OCI-LY7 (cell line): ENCODE measurements around the gene HSDL2. TPM values are rescaled to one million over a fixed set of nuclear protein-coding genes. Genes with fewer than 3 reads are reported as not detected.
"Not testable (repeated sequence)": the region's sequence is repeated elsewhere in the genome, so short reads cannot be mapped to it uniquely, and the experiment has no call there.

Source experiments
- BruUV-seq: library from RNA; stranded (reverse); fragments of 400-500 nt; replicated peaks from 2 replicates; lab custom pipeline; 2021; lab: Mats Ljungman, UMichigan
- CTCF ChIA-PET: fragments of 300-600 bp; sonication (Branson Sonifier 250); formaldehyde crosslinking; loops from one replicate; lab custom pipeline; 2022; ENCODE audit warnings: antibody characterized with exemption; ENCODE audit not compliant: unreplicated experiment; lab: Charles Lee
- POLR2A ChIA-PET: fragments of 300-600 bp; sonication (Branson Sonifier 250); formaldehyde crosslinking; loops from one replicate; lab custom pipeline; 2022; ENCODE audit warnings: antibody characterized with exemption; lab: Charles Lee
- DNase-seq: peaks from one replicate; pipeline ENCODE4 v3.0.0-alpha.2; 2015; ENCODE audit warnings: low spot score
- H2AFZ ChIP-seq: fragments of 200-600 bp; sonication (generic), shearing (Covaris generic); 2 replicates; pipeline ENCODE4 v1.6.1; 2014; ENCODE audit warnings: mild to moderate bottlenecking, antibody characterized with exemption, low read length, moderate library complexity
- H3K27ac ChIP-seq: fragments of 200-600 bp; sonication (generic); 2 replicates; pipeline ENCODE4 v1.5.1; 2014; ENCODE audit warnings: mixed run types, low read depth, mild to moderate bottlenecking, moderate library complexity, low read length, inconsistent platforms; ENCODE audit not compliant: poor library complexity, severe bottlenecking
- H3K36me3 ChIP-seq: fragments of 200-600 bp; sonication (generic); 2 replicates; pipeline ENCODE4 v1.6.1; 2014; ENCODE audit warnings: mild to moderate bottlenecking, antibody characterized with exemption, low read length, moderate library complexity, mixed read lengths; ENCODE audit not compliant: insufficient read depth
- H3K4me1 ChIP-seq: fragments of 200-600 bp; sonication (generic); 2 replicates; pipeline ENCODE4 v1.5.1; 2014; ENCODE audit warnings: mild to moderate bottlenecking, low read length; ENCODE audit not compliant: insufficient read depth, poor library complexity, severe bottlenecking
- H3K4me2 ChIP-seq: fragments of 200-600 bp; sonication (generic); 2 replicates; pipeline ENCODE4 v1.6.1; 2014; ENCODE audit warnings: mild to moderate bottlenecking, low read length
- H3K4me3 ChIP-seq: fragments of 200-600 bp; sonication (generic); 2 replicates; pipeline ENCODE4 v1.5.1; 2014; ENCODE audit warnings: mild to moderate bottlenecking, low read depth, low read length; ENCODE audit not compliant: poor library complexity, severe bottlenecking
- H3K79me2 ChIP-seq: fragments of 200-600 bp; sonication (generic); 2 replicates; pipeline ENCODE4 v1.6.1; 2016; ENCODE audit warnings: low read depth, mild to moderate bottlenecking, low read length, moderate library complexity, mixed read lengths; ENCODE audit not compliant: insufficient read depth
- H3K9me2 ChIP-seq: fragments of 200-600 bp; sonication (generic); 2 replicates; pipeline ENCODE4 v1.6.1; 2016; ENCODE audit warnings: mild to moderate bottlenecking, low read length, mixed read lengths; ENCODE audit not compliant: insufficient read depth
- H3K9me3 ChIP-seq: fragments of 200-600 bp; sonication (generic); 2 replicates; pipeline ENCODE4 v1.6.1; 2014; ENCODE audit warnings: mild to moderate bottlenecking, mixed run types, low read length, mixed read lengths
- H4K20me1 ChIP-seq: fragments of 200-600 bp; sonication (generic); 2 replicates; pipeline ENCODE4 v1.6.1; 2014; ENCODE audit warnings: mild to moderate bottlenecking, antibody characterized with exemption, low read length, moderate library complexity, mixed read lengths; ENCODE audit not compliant: insufficient read depth
- CTCF ChIP-seq: fragments of 200-600 bp; sonication (generic); conservative IDR thresholded peaks from 2 replicates; pipeline ENCODE4 v1.5.1; 2014; ENCODE audit warnings: mild to moderate bottlenecking, antibody characterized with exemption, low read length, moderate library complexity, mixed read lengths
- EZH2phosphoT487 ChIP-seq: fragments of 200-600 bp; sonication (generic); IDR thresholded peaks from 2 replicates; pipeline ENCODE4 v1.6.1; 2018; ENCODE audit warnings: low read depth, borderline replicate concordance, mild to moderate bottlenecking, mixed run types, antibody characterized with exemption, low read length, moderate library complexity, mixed read lengths
- intact Hi-C: fragments of 100-400 bp; cut with micrococcal nuclease; formaldehyde crosslinking; loops from one replicate; pipeline ENCODE4 v1.10.0; 2022; ENCODE audit not compliant: unreplicated experiment
- total RNA-seq, 2 experiments: library from RNA; depleted of rRNA in 1 of 2; stranded (reverse); fragments of >200 nt in 1 of 2; shearing (Covaris generic) in 1 of 2; gene quantifications; 2 replicates each; pipeline ENCODE4 v1.2.3, GENCODE V29; 2014 to 2022

HSDL2 gene
- total RNA-seq, 2 experiments from 2014 or later, result 12.7 to 16.6 TPM

- ChIA-PET CTCF (no interaction called here), POLR2A (interaction anchor here (0.6 to 1.0 kb wide), 2 partner anchors 14 to 1025 kb away, joined by 3 read pairs; no protein-coding TSS in a partner anchor)
- H3K4me1 ChIP-seq, result no peaks in the 10 kb centered on the region
- no TSS peak for BruUV-seq
- no peaks in the 10 kb centered on the region for H3K36me3 ChIP-seq
- no peaks in the 10 kb centered on the region for H3K9me2 ChIP-seq
- H3K9me3 ChIP-seq, result no peaks in the 10 kb centered on the region
- H3K27ac ChIP-seq, result no peak overlapping the region
- H3K4me2 ChIP-seq, result no peak overlapping the region
- no peak overlapping the region for H3K4me3 ChIP-seq
- H3K79me2 ChIP-seq, result peaks cover 19% of the 10 kb centered on the region; the same call in 1 of the 2 replicates
- intact Hi-C loops, result no loop called here
- DNase-seq, result no peak
- H4K20me1 ChIP-seq, result peaks cover 19% of the 10 kb centered on the region
- TF ChIP-seq EZH2phosphoT487 (no peak), CTCF (no peak)
- no peak overlapping the region for H2AFZ ChIP-seq
Measured at GRCh38 chr9:112507001-112507680, 127.2 kb downstream of the HSDL2 start.

GRCh38 chr9:112508377-112508776, 128.5 kb downstream of the HSDL2 start:
- no peak for TF ChIP-seq EZH2phosphoT487
- no peak for TF ChIP-seq CTCF
- CTCF ChIA-PET, result no interaction called here
- Histone ChIP-seq H3K4me1 (no peaks in the 10 kb centered on the region), H4K20me1 (peaks cover 19% of the 10 kb centered on the region), H2AFZ (no peak overlapping the region), H3K79me2 (peaks cover 19% of the 10 kb centered on the region; the same call in 1 of the 2 replicates), H3K36me3 (no peaks in the 10 kb centered on the region), H3K4me3 (no peak overlapping the region), H3K9me3 (no peaks in the 10 kb centered on the region), H3K9me2 (no peaks in the 10 kb centered on the region), H3K27ac (no peak overlapping the region), H3K4me2 (no peak overlapping the region)
- intact Hi-C loops, result no loop called here
- BruUV-seq, result no TSS peak
- DNase-seq, result no peak
- POLR2A ChIA-PET, result interaction anchor here (0.7 to 0.8 kb wide), 3 partner anchors 11 to 101 kb away, joined by 3 to 5 read pairs (median 3); no protein-coding TSS in a partner anchor

- H3K27ac ChIP-seq, H3K36me3 ChIP-seq, CTCF ChIA-PET, DNase-seq, H3K4me3 ChIP-seq, BruUV-seq, H3K4me2 ChIP-seq, H3K9me3 ChIP-seq, H2AFZ ChIP-seq, H3K4me1 ChIP-seq, intact Hi-C loops, H3K9me2 ChIP-seq: not testable (repeated sequence)
- peaks cover 19% of the 10 kb centered on the region for H4K20me1 ChIP-seq
- POLR2A ChIA-PET, result interaction anchor here (0.7 kb wide), 1 partner anchor 110 kb away, joined by 3 read pairs; no protein-coding TSS in a partner anchor
- peaks cover 19% of the 10 kb centered on the region; the same call in 1 of the 2 replicates for H3K79me2 ChIP-seq
Measured at GRCh38 chr9:112512377-112512776, 132.5 kb downstream of the HSDL2 start.
